K562 treated with DMSO at 1 percent for 4 hours (cell line): ENCODE data around the gene ZBTB18. TPM values are rescaled to one million over a fixed set of nuclear protein-coding genes. Genes with fewer than 3 reads are reported as not detected.

Experiments
- total RNA-seq: library from RNA; unstranded; fragments of 300-600 nt; gene quantifications from 2 replicates; pipeline ENCODE4 v1.2.3, GENCODE V29; 2022; ENCODE audit not compliant: insufficient read depth

The ZBTB18 gene
- 1.1 and 1.8 TPM in 2 replicates for total RNA-seq

GRCh38 chr1:244050835-244051444 lies at the start of gene ZBTB18:
Gene ZBTB18 (plus strand): TSS chr1:244051283. CDS start chr1:244051432, 149 bp downstream.

Other genes starting within 250 kb of the ZBTB18 start
- 0.07 TPM in 1 of 2 replicates, not detected in the other for gene AKT3, start 201.0 kb upstream of the ZBTB18 start, total RNA-seq